Parathyroid adenoma (tissue), 2 donors: ENCODE results near the gene SCAI.
"Not testable (repeated sequence)": the region's sequence is repeated elsewhere in the genome, so short reads cannot be mapped to it uniquely, and the experiment has no call there.

Experiments used
- H2AFZ ChIP-seq: fragments of 300-600 bp; sonication (generic); one replicate; pipeline ENCODE4 v1.7.0; 2017; ENCODE audit warnings: antibody characterized with exemption, mild to moderate bottlenecking
- H3K27ac ChIP-seq: fragments of 300-600 bp; sonication (generic); one replicate; pipeline ENCODE4 v1.7.0; 2017
- H3K27me3 ChIP-seq: fragments of 300-600 bp; sonication (generic); one replicate; pipeline ENCODE4 v1.7.0; 2017; ENCODE audit warnings: low read length; ENCODE audit not compliant: control insufficient read depth, insufficient read depth
- H3K36me3 ChIP-seq: fragments of 300-600 bp; sonication (generic); one replicate; pipeline ENCODE4 v1.7.0; 2017; ENCODE audit warnings: low read length; ENCODE audit not compliant: control insufficient read depth, insufficient read depth
- H3K4me1 ChIP-seq: fragments of 300-600 bp; sonication (generic); one replicate; pipeline ENCODE4 v1.7.0; 2017; ENCODE audit warnings: control low read depth
- H3K4me2 ChIP-seq: fragments of 300-600 bp; sonication (generic); one replicate; pipeline ENCODE4 v1.7.0; 2017; ENCODE audit warnings: low read length
- H3K4me3 ChIP-seq: fragments of 300-600 bp; sonication (generic); one replicate; pipeline ENCODE4 v1.7.0; 2017; ENCODE audit warnings: low read depth, low read length
- H3K79me2 ChIP-seq: fragments of 300-600 bp; sonication (generic); one replicate; pipeline ENCODE4 v1.7.0; 2017; ENCODE audit warnings: control low read depth
- H3K9ac ChIP-seq: fragments of 300-600 bp; sonication (generic); one replicate; pipeline ENCODE4 v1.7.0; 2017; ENCODE audit warnings: mild to moderate bottlenecking
- H3K9me3 ChIP-seq: fragments of 300-600 bp; sonication (generic); one replicate; pipeline ENCODE4 v1.7.0; 2017; ENCODE audit warnings: low read length; ENCODE audit not compliant: control insufficient read depth
- TF ChIP-seq, protein P1 (sequence below): fragments of 300-600 bp; sonication (generic); IDR thresholded peaks from one replicate; pipeline ENCODE4 v1.7.0; 2017; ENCODE audit warnings: antibody characterized with exemption, mild to moderate bottlenecking
- donor health status: primary hyperparathyroidism.

The SCAI gene

GRCh38 chr9:124973807-124974206 is 169.5 kb downstream of the SCAI start:
- Histone ChIP-seq H3K79me2 (no peaks in the 10 kb centered on the region), H3K36me3 (no peaks in the 10 kb centered on the region), H3K4me3 (no peak overlapping the region), H3K4me2 (no peak overlapping the region), H3K27ac (no peak overlapping the region), H3K27me3 (no peaks in the 10 kb centered on the region), H3K9me3 (no peaks in the 10 kb centered on the region), H2AFZ (no peak overlapping the region), H3K9ac (no peak overlapping the region), H3K4me1 (no peaks in the 10 kb centered on the region)
- TF ChIP-seq, protein P1, sequence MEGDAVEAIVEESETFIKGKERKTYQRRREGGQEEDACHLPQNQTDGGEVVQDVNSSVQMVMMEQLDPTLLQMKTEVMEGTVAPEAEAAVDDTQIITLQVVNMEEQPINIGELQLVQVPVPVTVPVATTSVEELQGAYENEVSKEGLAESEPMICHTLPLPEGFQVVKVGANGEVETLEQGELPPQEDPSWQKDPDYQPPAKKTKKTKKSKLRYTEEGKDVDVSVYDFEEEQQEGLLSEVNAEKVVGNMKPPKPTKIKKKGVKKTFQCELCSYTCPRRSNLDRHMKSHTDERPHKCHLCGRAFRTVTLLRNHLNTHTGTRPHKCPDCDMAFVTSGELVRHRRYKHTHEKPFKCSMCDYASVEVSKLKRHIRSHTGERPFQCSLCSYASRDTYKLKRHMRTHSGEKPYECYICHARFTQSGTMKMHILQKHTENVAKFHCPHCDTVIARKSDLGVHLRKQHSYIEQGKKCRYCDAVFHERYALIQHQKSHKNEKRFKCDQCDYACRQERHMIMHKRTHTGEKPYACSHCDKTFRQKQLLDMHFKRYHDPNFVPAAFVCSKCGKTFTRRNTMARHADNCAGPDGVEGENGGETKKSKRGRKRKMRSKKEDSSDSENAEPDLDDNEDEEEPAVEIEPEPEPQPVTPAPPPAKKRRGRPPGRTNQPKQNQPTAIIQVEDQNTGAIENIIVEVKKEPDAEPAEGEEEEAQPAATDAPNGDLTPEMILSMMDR: no peak

GRCh38 chr9:124972241-124972770 is 171.0 kb downstream of the SCAI start:
- no peak overlapping the region for H2AFZ ChIP-seq
- H3K27ac ChIP-seq: no peak overlapping the region
- no peaks in the 10 kb centered on the region for H3K4me1 ChIP-seq
- H3K9ac ChIP-seq: no peak overlapping the region
- no peaks in the 10 kb centered on the region for H3K9me3 ChIP-seq
- no peaks in the 10 kb centered on the region for H3K36me3 ChIP-seq
- no peaks in the 10 kb centered on the region for H3K27me3 ChIP-seq
- no peaks in the 10 kb centered on the region for H3K79me2 ChIP-seq
- TF ChIP-seq, protein P1: no peak
- H3K4me3 ChIP-seq: no peak overlapping the region
- H3K4me2 ChIP-seq: no peak overlapping the region

DNA sequence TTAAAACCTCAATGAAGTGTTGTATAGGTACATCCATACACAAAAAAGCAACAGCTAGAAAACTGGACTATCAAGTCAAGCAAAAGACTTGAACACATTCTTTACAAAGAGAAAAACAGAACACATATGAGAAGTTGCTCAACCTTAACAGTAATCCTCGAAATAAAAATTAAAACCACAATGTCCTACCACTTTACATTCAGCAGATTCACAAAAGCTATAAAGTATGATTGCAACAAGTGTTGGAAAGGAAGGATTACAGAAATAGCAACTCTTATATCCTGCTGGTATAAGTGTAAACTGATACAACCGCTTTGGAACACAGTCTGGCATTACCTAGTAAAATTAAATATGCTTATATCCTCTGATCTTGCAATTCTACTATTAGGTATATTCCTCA is 173.9 kb downstream of the SCAI start:
- H3K36me3 ChIP-seq: no peaks in the 10 kb centered on the region

GRCh38 chr9:124968238-124968637 is 175.1 kb downstream of the SCAI start:
- Histone ChIP-seq H3K36me3 (no peaks in the 10 kb centered on the region), H3K4me1 (no peaks in the 10 kb centered on the region), H3K4me2 (no peak overlapping the region), H3K9me3 (no peaks in the 10 kb centered on the region), H2AFZ (no peak overlapping the region), H3K4me3 (no peak overlapping the region), H3K9ac (no peak overlapping the region), H3K27ac (no peak overlapping the region), H3K27me3 (no peaks in the 10 kb centered on the region), H3K79me2 (no peaks in the 10 kb centered on the region)
- TF ChIP-seq, protein P1: no peak

More for the DNA sequence above, 173.9 kb downstream of the SCAI start:
- Histone ChIP-seq H2AFZ (no peak overlapping the region), H3K79me2 (no peaks in the 10 kb centered on the region), H3K4me1 (no peaks in the 10 kb centered on the region), H3K4me2 (no peak overlapping the region), H3K27ac (no peak overlapping the region), H3K27me3 (no peaks in the 10 kb centered on the region), H3K9me3 (no peaks in the 10 kb centered on the region), H3K4me3 (no peak overlapping the region), H3K9ac (no peak overlapping the region)
- TF ChIP-seq, protein P1: no peak

DNA sequence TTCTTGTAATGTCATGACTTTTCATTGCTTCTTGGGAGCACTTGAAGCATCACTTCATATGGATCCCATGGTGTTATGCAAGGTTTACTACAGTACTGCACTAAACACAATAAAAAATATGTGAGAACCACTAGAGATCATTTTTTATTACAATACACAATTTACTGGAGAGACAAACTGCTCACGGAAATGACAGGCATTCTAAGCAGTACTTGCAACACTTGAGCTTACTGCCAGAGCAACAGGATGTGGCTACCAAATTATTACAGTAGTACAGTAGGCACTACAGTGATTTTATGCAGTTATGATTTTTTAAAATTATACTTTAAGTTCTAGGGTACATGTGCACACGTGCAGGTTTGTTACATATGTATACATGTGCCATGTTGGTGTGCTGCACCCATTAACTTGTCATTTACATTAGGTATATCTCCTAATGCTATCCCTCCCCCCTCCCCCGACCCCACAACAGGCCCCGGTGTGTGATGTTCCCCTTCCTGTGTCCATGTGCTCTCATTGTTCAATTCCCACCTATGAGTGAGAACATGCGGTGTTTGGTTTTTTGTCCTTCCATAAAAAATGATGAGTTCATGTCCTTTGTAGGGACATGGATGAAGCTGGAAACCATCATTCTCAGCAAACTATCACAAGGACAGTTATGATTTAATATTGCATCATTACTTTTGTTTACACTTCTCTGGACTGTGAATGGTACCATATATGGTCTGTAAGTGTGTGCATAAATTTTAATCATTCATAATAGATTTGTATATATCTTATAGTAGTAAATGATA is 177.4 kb downstream of the SCAI start:
- not testable (repeated sequence) for H2AFZ ChIP-seq, H3K27ac ChIP-seq, H3K9ac ChIP-seq, H3K4me3 ChIP-seq, H3K4me1 ChIP-seq, H3K27me3 ChIP-seq, H3K4me2 ChIP-seq, H3K9me3 ChIP-seq, H3K79me2 ChIP-seq, H3K36me3 ChIP-seq
